HCT116 (cell line): ENCODE measurements around the gene DOCK1. TPM values are rescaled to one million over a fixed set of nuclear protein-coding genes. Genes with fewer than 3 reads are reported as not detected.

Source experiments
- ATAC-seq: fragments of 200-7000 bp; cut with Tn5 transposase; 2 replicates; pipeline ENCODE4 v1.9.1; 2020; ENCODE audit warnings: mild to moderate bottlenecking, moderate library complexity
- BruUV-seq: library from RNA; stranded (reverse); fragments of 400-500 nt; replicated peaks from 2 replicates; lab custom pipeline; 2021; lab: Mats Ljungman, UMichigan
- CTCF ChIA-PET: fragments of 300-600 bp; sonication (Branson Sonifier 250); formaldehyde crosslinking; loops from one replicate; lab custom pipeline; 2021; ENCODE audit warnings: antibody characterized with exemption; lab: Charles Lee
- POLR2A ChIA-PET: fragments of 300-600, 350-600 bp; sonication (Branson Sonifier 250); formaldehyde crosslinking; loops from one replicate; lab custom pipeline; 2021; ENCODE audit warnings: antibody characterized with exemption; lab: Charles Lee
- RAD21 ChIA-PET, 2 experiments: fragments of 300-600 bp; sonication (Branson Sonifier 250); formaldehyde crosslinking; loops; one replicate each; lab custom pipeline; 2023; ENCODE audit warnings: low total read pairs in 2 of 2; ENCODE audit not compliant: uncharacterized antibody in 2 of 2, unreplicated experiment in 2 of 2, low non-redundant PET in 1 of 2; lab: Charles Lee
- DNase-seq: peaks from one replicate; pipeline ENCODE4 v3.0.0-alpha.2; 2010; ENCODE audit warnings: low read depth, low spot score
- H2AFZ ChIP-seq: fragments of 200-600 bp; shearing (Covaris generic), sonication (generic); 2 replicates; pipeline ENCODE4 v1.6.1; 2017; ENCODE audit warnings: low read depth, mixed run types, mixed read lengths, antibody characterized with exemption, low read length; ENCODE audit not compliant: poor library complexity, severe bottlenecking
- H3K27ac ChIP-seq: 2 replicates; pipeline ENCODE4 v1.5.1; 2012; ENCODE audit warnings: low read depth, low read length
- H3K27me3 ChIP-seq: fragments of 200-600 bp; sonication (generic); 2 replicates; pipeline ENCODE4 v1.6.1; 2016; ENCODE audit warnings: mixed run types, low read length, mixed read lengths; ENCODE audit not compliant: insufficient read depth
- H3K36me3 ChIP-seq, 2 experiments: fragments of 200-500 bp in 1 of 2; fragments of 200-600 bp in 1 of 2; sonication (Bioruptor generic) in 1 of 2; sonication (generic) in 1 of 2; 2 replicates each; pipeline versions ENCODE4 v1.5.1 to v1.6.1; 2014 to 2016; ENCODE audit warnings: low read length in 2 of 2, inconsistent platforms in 1 of 2, mixed read lengths in 1 of 2, mixed run types in 1 of 2; ENCODE audit not compliant: insufficient read depth in 2 of 2, control insufficient read depth in 1 of 2
- H3K4me1 ChIP-seq, 2 experiments: fragments of 200-600 bp in 1 of 2; sonication (generic) in 1 of 2; 2 replicates each; pipeline versions ENCODE4 v1.5.1 to v1.6.1; 2012 to 2017; ENCODE audit warnings: low read length in 2 of 2, inconsistent platforms in 1 of 2, mild to moderate bottlenecking in 1 of 2, mixed read lengths in 1 of 2, mixed run types in 1 of 2, moderate library complexity in 1 of 2; ENCODE audit not compliant: insufficient read depth in 2 of 2, control insufficient read depth in 1 of 2
- H3K4me2 ChIP-seq: fragments of 200-600 bp; sonication (generic); 2 replicates; pipeline ENCODE4 v1.6.1; 2017; ENCODE audit warnings: mixed run types, low read length, mixed read lengths
- H3K4me3 ChIP-seq, 2 experiments: fragments of 200-600 bp in 1 of 2; sonication (generic) in 1 of 2; replicated peaks in 1 of 2; 2 replicates each; pipeline ENCODE4 v1.5.1; 2011 to 2016; ENCODE audit warnings: low read length in 2 of 2, control low read depth in 1 of 2, low read depth in 1 of 2, mild to moderate bottlenecking in 1 of 2, mixed read lengths in 1 of 2, mixed run types in 1 of 2
- H3K79me2 ChIP-seq: fragments of 200-600 bp; sonication (generic); 2 replicates; pipeline ENCODE4 v1.6.1; 2017; ENCODE audit warnings: mild to moderate bottlenecking, mixed run types, low read length, moderate library complexity, mixed read lengths; ENCODE audit not compliant: insufficient read depth
- H3K9ac ChIP-seq: fragments of 200-600 bp; sonication (generic); 2 replicates; pipeline ENCODE4 v1.6.1; 2016; ENCODE audit warnings: low read length, mixed read lengths
- H3K9me2 ChIP-seq: fragments of 200-600 bp; sonication (generic), shearing (Covaris generic); 2 replicates; pipeline ENCODE4 v1.6.1; 2017; ENCODE audit warnings: mixed run types, mild to moderate bottlenecking, moderate library complexity; ENCODE audit not compliant: insufficient read depth
- H3K9me3 ChIP-seq, 2 experiments: fragments of 200-500 bp in 1 of 2; fragments of 200-600 bp in 1 of 2; sonication (Bioruptor generic) in 1 of 2; sonication (generic) in 1 of 2; 2 replicates each; pipeline ENCODE4 v1.6.1; 2014 to 2017; ENCODE audit warnings: low read length in 2 of 2, mixed read lengths in 2 of 2, inconsistent platforms in 1 of 2, low read depth in 1 of 2, mild to moderate bottlenecking in 1 of 2, mixed run types in 1 of 2, moderate library complexity in 1 of 2; ENCODE audit not compliant: control insufficient read depth in 1 of 2, insufficient read depth in 1 of 2
- H4K20me1 ChIP-seq: fragments of 200-600 bp; sonication (generic), shearing (Covaris generic); 2 replicates; pipeline ENCODE4 v1.6.1; 2017; ENCODE audit warnings: mixed run types, mild to moderate bottlenecking, moderate library complexity; ENCODE audit not compliant: insufficient read depth
- CEBPB ChIP-seq: IDR thresholded peaks from 2 replicates; pipeline ENCODE4 v1.6.1; 2012; ENCODE audit warnings: low read depth
- ELF1 ChIP-seq: IDR thresholded peaks from 2 replicates; pipeline ENCODE4 v1.6.1; 2012; ENCODE audit warnings: low read depth, borderline replicate concordance
- JUND ChIP-seq: IDR thresholded peaks from 2 replicates; pipeline ENCODE4 v1.6.1; 2012
- POLR2AphosphoS5 ChIP-seq: IDR thresholded peaks from 2 replicates; pipeline ENCODE4 v1.6.1; 2011; ENCODE audit warnings: mild to moderate bottlenecking, low read depth, low read length, moderate library complexity
- RAD21 ChIP-seq: IDR thresholded peaks from 2 replicates; pipeline ENCODE4 v1.6.1; 2012; ENCODE audit warnings: low read depth, mild to moderate bottlenecking
- SIN3A ChIP-seq: IDR thresholded peaks from 2 replicates; pipeline ENCODE4 v1.6.1; 2012; ENCODE audit warnings: low read depth
- SP1 ChIP-seq: IDR thresholded peaks from 2 replicates; pipeline ENCODE4 v1.6.1; 2012; ENCODE audit warnings: low read depth
- SRF ChIP-seq: IDR thresholded peaks from 2 replicates; pipeline ENCODE4 v1.6.1; 2012; ENCODE audit warnings: low read depth
- TCF7L2 ChIP-seq: IDR thresholded peaks from 2 replicates; pipeline ENCODE4 v1.7.0; 2011; ENCODE audit warnings: borderline replicate concordance, inconsistent platforms; ENCODE audit not compliant: insufficient read depth, insufficient read length; ENCODE audit errors: extremely low read depth
- YY1 ChIP-seq: IDR thresholded peaks from 2 replicates; pipeline ENCODE4 v1.6.1; 2011; ENCODE audit warnings: low read length, low read depth, moderate library complexity, mild to moderate bottlenecking; ENCODE audit not compliant: insufficient replicate concordance; ENCODE audit errors: extremely low read depth
- ZNF274 ChIP-seq: fragments of 200-500 bp; sonication (Bioruptor generic); IDR thresholded peaks from 2 replicates; pipeline ENCODE4 v1.6.1; 2014; ENCODE audit warnings: mild to moderate bottlenecking, low read depth, low read length, inconsistent platforms
- intact Hi-C: fragments of 100-400 bp; cut with micrococcal nuclease; formaldehyde crosslinking; loops from 2 replicates; pipeline ENCODE4 v1.10.0; 2022
- total RNA-seq: library from RNA; stranded (reverse); gene quantifications from one replicate; pipeline ENCODE4 v1.2.1, GENCODE V29; 2021; ENCODE audit not compliant: unreplicated experiment
- TF ChIP-seq, protein P1 (sequence below): IDR thresholded peaks from 2 replicates; pipeline ENCODE4 v1.6.1; 2012
- TF ChIP-seq, protein P2 (sequence below), 3 experiments: fragments of 200-600 bp in 1 of 3; sonication (generic) in 1 of 3; IDR thresholded peaks in 2 of 3; conservative IDR thresholded peaks in 1 of 3; 2 replicates each; pipeline ENCODE4 v1.5.1; 2012 to 2017; ENCODE audit warnings: low read depth in 2 of 3, low read length in 2 of 3, antibody characterized with exemption in 1 of 3, borderline replicate concordance in 1 of 3, control low read depth in 1 of 3, mild to moderate bottlenecking in 1 of 3, mixed read lengths in 1 of 3, mixed run types in 1 of 3, moderate library complexity in 1 of 3; ENCODE audit not compliant: insufficient read depth in 1 of 3
- TF ChIP-seq, protein P3 (sequence below): IDR thresholded peaks from 2 replicates; pipeline ENCODE4 v1.6.1; 2012

Gene DOCK1
- total RNA-seq, 1 experiment from 2014 or later: 46.5 TPM

DNA sequence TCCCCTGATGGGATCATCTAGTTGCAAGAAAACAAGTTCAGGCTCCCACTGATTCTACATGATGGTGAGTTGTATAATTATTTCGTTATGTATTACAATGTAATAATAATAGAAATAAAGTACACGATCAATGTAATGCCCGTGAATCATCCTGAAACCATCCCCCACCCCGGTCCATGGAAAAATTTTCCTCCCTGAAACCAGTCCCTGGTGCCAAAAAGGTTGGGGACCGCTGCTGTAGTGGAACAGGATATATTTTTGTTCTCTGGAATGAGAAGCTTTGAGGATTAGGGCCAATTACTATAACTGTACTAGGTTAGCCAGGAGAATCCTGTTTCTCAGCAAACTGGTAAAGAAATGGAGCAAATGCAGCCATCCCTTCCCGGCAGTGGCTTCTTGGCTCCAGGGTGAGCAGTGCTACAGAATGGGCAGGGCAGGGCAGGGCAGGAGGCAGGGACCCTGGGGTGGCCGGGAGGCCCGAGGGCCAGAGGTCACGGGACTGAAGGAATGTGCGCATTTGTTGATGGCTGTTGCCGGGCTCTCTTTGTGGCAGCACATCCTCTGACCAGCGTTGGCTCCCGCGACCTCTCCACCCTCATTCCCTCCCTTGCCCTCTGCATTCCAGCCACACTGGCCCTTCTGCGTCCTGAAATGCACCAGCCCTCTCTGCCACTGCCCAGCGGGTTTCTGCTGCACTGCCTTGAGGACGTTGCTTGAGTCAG lies 481.5 kb downstream of the DOCK1 start:
- H3K9ac ChIP-seq: no peak overlapping the region
- H3K9me2 ChIP-seq: no peaks in the 10 kb centered on the region
- H3K4me2 ChIP-seq: no peak overlapping the region
- no peaks in the 10 kb centered on the region for H3K4me1 ChIP-seq
- no peaks in the 10 kb centered on the region for H3K27me3 ChIP-seq
- ATAC-seq (no peak), DNase-seq (no peak)
- no peak overlapping the region for H2AFZ ChIP-seq
- CTCF ChIA-PET: no interaction called here
- intact Hi-C loops: no loop called here
- H4K20me1 ChIP-seq: no peaks in the 10 kb centered on the region
- BruUV-seq: no TSS peak
- H3K4me3 ChIP-seq: no peak overlapping the region
- H3K27ac ChIP-seq: no peak overlapping the region
- RAD21 ChIA-PET: no interaction called here
- POLR2A ChIA-PET: no interaction called here
- no peaks in the 10 kb centered on the region; a peak in 1 of 4 replicates for H3K36me3 ChIP-seq
- no peaks in the 10 kb centered on the region for H3K79me2 ChIP-seq
- no peaks in the 10 kb centered on the region for H3K9me3 ChIP-seq
- TF ChIP-seq POLR2AphosphoS5 (no peak), SIN3A (no peak), SRF (no peak), YY1 (no peak)
- TF ChIP-seq, protein P1, sequence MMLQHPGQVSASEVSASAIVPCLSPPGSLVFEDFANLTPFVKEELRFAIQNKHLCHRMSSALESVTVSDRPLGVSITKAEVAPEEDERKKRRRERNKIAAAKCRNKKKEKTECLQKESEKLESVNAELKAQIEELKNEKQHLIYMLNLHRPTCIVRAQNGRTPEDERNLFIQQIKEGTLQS: no peak

DNA sequence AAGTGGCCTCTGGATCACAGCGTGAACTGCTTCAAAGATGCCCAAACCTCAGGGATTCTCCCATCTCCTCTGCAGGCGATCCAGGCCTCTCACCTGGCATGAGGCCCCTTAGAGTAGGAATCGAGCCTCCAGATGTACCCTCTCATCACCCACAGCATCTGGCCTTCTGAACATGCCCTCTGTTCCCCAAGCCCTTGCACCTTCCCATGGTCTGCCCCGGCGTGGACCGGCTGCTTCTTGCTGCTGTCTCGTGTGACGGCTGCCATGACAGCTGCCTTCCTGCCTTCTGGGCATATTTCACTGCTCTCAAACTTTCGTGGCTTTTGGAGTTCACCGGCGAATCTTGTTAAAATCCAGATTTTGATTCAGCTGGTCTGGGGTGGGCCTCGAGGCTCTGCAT lies 486.6 kb downstream of the DOCK1 start:
- Histone ChIP-seq H3K27ac (no peak overlapping the region), H3K9me2 (no peaks in the 10 kb centered on the region), H3K9me3 (no peaks in the 10 kb centered on the region), H3K4me2 (no peak overlapping the region), H3K4me3 (no peak overlapping the region), H4K20me1 (no peaks in the 10 kb centered on the region), H2AFZ (no peak overlapping the region), H3K27me3 (no peaks in the 10 kb centered on the region), H3K9ac (no peak overlapping the region), H3K79me2 (no peaks in the 10 kb centered on the region), H3K36me3 (no peaks in the 10 kb centered on the region; a peak in 1 of 4 replicates), H3K4me1 (no peaks in the 10 kb centered on the region)
- ChIA-PET RAD21 (no interaction called here), CTCF (no interaction called here), POLR2A (no interaction called here)
- no TSS peak for BruUV-seq
- intact Hi-C loops: no loop called here
- DNase-seq (no peak), ATAC-seq (no peak)
- TF ChIP-seq YY1 (no peak), POLR2AphosphoS5 (no peak), TCF7L2 (no peak), SP1 (no peak), CEBPB (no peak), ZNF274 (no peak), RAD21 (no peak), JUND (no peak), ELF1 (no peak)
- TF ChIP-seq, protein P2, sequence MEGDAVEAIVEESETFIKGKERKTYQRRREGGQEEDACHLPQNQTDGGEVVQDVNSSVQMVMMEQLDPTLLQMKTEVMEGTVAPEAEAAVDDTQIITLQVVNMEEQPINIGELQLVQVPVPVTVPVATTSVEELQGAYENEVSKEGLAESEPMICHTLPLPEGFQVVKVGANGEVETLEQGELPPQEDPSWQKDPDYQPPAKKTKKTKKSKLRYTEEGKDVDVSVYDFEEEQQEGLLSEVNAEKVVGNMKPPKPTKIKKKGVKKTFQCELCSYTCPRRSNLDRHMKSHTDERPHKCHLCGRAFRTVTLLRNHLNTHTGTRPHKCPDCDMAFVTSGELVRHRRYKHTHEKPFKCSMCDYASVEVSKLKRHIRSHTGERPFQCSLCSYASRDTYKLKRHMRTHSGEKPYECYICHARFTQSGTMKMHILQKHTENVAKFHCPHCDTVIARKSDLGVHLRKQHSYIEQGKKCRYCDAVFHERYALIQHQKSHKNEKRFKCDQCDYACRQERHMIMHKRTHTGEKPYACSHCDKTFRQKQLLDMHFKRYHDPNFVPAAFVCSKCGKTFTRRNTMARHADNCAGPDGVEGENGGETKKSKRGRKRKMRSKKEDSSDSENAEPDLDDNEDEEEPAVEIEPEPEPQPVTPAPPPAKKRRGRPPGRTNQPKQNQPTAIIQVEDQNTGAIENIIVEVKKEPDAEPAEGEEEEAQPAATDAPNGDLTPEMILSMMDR (IDR thresholded peaks at IDR 0.05 in 2 of 3, conservative IDR thresholded peaks at IDR 0.05 in 1 of 3; ENCODE audit: borderline replicate concordance in 1 of 3, insufficient read depth in 1 of 3, low read depth in 2 of 3, low read length in 2 of 3): no peak
- TF ChIP-seq, protein P1: no peak
- TF ChIP-seq, protein P3, sequence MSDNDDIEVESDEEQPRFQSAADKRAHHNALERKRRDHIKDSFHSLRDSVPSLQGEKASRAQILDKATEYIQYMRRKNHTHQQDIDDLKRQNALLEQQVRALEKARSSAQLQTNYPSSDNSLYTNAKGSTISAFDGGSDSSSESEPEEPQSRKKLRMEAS: no peak
